H1 (cell line): ENCODE measurements around the gene EIF5A2.

Experiments
- POLR2A ChIP-seq, 2 experiments: IDR thresholded peaks; 1 replicate in 1 of 2; 2 replicates in 1 of 2; pipeline ENCODE4 v1.6.1; 2011; ENCODE audit warnings: low read depth in 2 of 2, low read length in 2 of 2, mild to moderate bottlenecking in 2 of 2; ENCODE audit errors: control extremely low read depth in 1 of 2
- SIX5 ChIP-seq: IDR thresholded peaks from 2 replicates; pipeline ENCODE4 v1.6.1; 2011; ENCODE audit warnings: mild to moderate bottlenecking, low read depth, low read length

DNA sequence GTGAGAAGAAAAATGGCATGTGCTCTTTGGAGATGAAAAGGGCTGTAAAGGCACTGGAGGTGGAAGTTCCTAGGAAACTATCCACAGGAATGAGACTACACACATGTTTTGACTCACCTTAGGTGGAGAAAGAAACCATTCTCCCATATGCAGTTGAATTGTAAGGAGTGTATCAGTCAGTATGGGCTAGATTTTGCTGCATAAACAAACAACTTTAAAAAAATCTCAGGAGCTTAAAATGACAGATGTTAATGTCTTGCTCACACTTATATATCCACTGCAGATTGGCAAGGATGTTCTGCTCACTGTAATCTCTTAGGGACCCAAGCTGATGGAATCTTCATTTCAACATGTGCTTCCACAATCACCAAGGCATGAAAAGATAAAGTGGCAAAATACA, 64.1 kb downstream of the EIF5A2 start:
- TF ChIP-seq POLR2A (IDR thresholded peaks at IDR 0.05; ENCODE audit: control extremely low read depth in 1 of 2, low read depth in 2 of 2, low read length in 2 of 2) (no peak), SIX5 (no peak)
